Cardiac septum (tissue), 1 donor: ENCODE measurements around the gene PLXNA2. TPM values are rescaled to one million over a fixed set of nuclear protein-coding genes. Genes with fewer than 3 reads are reported as not detected.

ENCODE experiments used
- DNase-seq: peaks from one replicate; pipeline ENCODE4 v3.0.0-alpha.2; 2020; ENCODE audit warnings: low spot score
- intact Hi-C: fragments of 100-400 bp; cut with DNase I; formaldehyde crosslinking; loops from one replicate; pipeline ENCODE4 v1.14.0; 2022
- total RNA-seq: library from RNA; stranded (reverse); fragmentation: NEBNext Ultra II Directional; extraction: Animal tissue kit (Norgen Biotek cat#: 25700); gene quantifications from one replicate; pipeline ENCODE4 v1.2.1, GENCODE V29; 2021
- donor health status: DM: no; HTN: no; CAD: no.

Gene PLXNA2
- total RNA-seq, 1 donor from 2014 or later: 23.8 TPM

DNA sequence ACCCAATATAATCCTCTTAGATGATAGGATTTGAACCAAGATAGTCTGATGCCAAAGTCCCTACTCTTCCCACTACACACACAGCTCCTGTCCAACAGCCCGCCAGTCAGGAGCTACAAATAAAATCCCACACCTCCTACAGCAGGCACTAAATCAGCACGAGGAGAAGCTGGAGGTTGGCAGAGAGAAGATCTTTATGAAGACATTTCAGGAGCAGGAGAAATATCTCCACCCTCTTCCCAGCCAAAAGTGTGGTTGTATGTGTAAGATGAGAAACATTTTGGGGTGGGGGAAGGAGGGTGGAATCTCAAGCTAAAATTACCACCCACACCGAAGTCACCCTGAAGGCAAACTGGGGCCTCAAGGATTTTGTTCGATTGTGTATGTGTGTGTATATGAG lies 54.5 kb downstream of the PLXNA2 start:
- no peak for DNase-seq

DNA sequence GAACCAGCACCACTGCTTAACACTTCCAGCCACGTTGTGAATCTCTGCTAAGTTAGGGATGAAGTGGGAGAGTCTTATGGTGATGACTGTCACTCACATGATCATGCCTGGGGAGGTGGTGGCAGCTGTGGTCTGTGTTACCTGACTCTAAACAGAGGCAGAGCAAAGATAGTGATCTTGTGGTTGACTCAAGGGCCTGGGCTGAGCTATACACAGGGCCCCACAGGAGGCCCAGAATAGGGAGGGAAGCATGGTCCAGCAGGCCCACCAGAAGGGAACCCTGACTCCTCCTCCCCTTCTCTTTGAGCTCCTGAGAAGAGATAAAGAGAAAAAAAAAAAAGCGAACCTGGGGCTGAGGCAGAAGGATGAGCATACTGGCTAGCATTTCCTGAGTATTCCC lies 55.0 kb downstream of the PLXNA2 start:
- intact Hi-C loops: no loop called here
- DNase-seq: no peak

More for the DNA sequence above, 54.5 kb downstream of the PLXNA2 start:
- intact Hi-C loops: no loop called here

DNA sequence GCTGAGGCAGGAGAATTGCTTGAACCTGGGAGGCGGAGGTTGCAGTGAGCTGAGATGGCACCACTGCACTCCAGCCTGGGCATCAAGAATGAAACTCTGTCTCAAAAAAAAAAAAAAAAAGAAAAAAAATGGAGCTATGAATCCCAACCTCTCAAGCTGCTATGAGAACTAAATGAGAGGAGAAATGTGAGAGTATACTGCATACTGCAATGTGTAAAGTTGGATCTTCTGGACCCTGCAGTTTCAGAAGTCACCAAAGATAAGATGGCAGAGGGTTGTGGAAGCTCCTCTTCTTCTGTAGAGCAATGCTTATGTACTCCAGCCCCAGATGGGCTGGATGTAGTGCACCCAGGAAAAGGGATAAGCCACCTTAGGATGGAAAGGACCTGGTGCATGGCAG lies 55.6 kb downstream of the PLXNA2 start:
- intact Hi-C loops: no loop called here
- no peak for DNase-seq

DNA sequence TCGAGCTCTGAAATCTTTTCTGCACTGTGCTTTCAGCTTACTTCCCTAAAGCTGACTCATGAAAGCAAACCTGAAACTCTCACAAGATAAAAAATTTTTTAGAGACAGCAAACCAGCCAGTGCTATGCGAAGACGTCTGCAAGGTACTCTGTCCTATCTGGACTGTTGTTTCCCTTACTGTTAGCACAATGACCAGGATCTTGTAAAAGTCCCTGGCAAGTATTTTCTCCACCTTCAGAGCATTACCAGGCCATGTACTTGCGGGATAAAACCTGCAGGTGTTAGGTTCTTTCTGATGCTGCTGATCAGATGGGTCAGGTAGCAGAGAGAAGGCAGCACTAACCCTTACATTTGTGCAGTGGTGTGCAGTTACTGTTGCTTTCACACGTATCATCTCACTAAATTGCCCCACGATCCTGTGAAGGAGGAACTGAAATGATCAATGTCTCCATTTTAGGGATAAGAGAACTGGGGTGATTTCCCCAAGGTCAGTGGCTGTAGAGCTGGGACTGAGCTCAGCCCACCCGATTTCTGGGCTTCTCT lies 56.6 kb downstream of the PLXNA2 start:
- intact Hi-C loops: no loop called here

DNA sequence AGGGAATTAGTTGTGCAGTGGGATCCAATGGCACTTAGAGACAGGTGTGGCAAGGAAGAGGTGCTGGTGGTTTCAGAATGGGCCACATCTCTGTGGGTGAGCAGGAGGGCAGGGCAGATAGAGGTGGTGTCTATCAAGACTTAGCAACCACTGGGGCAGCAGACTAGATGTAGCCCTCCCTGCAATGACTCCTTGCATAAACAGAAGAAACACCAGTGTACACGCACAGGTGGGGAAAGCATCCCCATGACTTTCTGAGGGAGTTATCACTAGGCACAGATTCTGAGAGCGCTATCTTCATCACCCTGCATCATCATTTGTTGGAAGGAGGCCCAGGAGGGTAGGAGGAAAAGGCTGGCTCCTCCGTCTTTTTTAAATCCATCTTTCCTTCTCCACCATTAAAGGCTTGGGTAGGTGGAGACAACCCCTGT lies 58.4 kb downstream of the PLXNA2 start:
- DNase-seq: no peak
- intact Hi-C loops: no loop called here

More for the DNA sequence above, 56.6 kb downstream of the PLXNA2 start:
- DNase-seq: no peak

DNA sequence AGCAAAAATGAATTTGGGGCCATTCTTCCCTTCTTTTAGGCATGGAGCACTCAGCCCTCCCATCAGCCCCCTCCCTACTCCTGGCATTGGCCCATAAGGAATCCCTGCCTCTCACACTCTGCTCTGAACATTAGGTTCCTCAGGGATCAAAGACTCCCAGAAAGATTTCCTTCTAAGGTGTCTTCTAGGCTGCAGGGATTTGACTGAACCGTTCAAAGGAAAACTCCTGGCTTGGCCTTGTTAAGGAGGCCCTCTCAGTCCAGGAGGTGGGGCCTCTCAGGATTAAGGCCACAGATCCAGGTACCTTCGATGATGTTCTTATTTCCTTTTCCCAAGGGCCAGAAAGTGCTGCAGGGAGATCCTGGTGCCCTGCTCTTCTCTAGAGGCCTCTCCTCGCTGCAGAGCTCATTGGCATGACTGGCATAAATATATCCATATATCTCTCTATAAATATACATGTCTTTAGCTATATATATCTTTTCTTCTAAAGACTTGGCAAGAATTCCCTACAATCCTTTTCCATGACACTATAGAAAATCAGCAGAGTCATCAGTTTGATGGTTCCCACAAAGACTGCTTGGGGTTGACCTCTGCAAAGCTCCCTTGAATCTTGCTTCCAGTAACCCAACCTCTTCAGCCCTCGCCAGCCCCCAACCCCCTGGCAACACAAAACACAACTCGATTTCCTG lies 59.1 kb downstream of the PLXNA2 start:
- intact Hi-C loops: no loop called here
- DNase-seq: no peak

DNA sequence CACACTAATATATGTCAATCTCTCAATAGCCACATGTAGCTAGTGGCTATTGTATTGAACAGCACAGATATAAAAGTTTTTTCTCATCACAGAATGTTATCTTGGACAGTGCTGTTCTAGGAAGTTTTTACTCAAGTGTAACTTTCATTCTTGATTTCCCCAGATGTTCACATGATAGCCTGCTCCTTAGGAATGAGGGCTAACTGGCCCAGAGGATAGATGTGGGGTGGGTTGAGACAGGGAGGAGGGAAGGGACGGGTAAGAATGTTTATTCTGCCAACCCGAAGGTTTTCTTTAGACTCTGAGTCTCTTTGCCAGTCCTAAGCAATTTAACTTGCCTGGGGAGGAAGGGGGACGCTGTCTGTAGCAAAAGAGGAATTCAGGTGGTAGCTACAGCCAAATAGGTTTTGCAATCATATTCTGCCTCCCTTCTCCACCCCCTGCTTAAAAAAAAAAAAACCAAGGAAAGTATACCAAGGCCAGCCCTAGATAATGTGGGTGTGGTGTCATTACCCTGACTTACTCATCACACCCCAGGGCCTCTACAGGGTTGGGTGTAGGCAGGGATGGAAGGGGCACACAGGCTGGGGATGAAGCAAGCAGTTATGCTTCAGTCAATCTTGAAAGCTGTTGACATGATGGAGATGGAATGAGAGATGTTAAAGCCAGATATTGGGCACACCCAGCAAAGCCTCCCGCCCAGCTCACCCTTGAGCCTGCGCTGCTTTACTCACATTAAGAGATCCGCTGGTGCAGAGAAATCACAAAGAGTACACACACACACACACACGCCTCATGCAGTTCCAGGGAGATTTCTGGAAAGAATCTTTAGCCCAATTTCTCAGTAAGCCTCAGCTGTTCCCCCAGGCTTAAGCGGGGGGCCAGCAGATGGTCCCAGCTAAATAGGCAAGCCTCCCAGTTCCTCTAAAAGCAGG lies 59.9 kb downstream of the PLXNA2 start:
- no peak for DNase-seq
- intact Hi-C loops: no loop called here

DNA sequence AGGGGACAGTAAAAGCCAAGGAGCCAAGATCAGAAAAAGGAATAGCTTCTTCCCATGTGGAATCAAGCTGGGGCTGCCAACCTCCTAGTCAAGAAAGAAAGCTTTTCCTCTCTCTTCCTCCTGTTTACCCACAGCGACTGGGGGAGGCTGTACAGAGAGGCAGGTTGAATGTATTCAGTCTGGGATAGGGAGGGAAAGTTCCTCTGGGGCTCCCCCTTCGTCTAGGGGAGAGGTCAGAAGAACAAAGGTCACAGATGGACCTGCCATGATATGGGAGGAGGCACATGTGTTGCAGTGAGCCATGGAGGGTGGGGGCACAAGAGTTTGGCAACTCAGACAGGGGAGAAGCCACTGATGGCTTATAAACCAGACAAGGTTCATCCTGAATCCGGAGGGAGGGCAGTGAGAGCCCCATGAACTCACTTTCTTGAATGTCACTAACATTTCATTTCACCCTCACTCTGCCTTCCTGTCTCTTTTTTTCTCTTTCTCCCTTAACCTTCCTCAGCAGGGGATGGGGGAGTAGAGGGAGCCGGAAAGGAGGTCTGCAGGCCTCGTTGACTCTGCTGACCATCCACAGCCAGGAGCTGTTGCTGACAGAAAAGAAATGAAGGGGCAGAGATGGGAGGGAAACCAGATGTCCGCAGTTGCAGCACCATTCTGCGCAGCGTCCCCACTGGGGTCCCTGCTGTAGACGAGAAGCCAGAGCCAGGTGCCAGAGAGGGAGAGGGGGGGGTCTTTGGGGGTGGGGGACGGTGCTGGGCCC lies 61.1 kb downstream of the PLXNA2 start:
- intact Hi-C loops: no loop called here
- no peak for DNase-seq

DNA sequence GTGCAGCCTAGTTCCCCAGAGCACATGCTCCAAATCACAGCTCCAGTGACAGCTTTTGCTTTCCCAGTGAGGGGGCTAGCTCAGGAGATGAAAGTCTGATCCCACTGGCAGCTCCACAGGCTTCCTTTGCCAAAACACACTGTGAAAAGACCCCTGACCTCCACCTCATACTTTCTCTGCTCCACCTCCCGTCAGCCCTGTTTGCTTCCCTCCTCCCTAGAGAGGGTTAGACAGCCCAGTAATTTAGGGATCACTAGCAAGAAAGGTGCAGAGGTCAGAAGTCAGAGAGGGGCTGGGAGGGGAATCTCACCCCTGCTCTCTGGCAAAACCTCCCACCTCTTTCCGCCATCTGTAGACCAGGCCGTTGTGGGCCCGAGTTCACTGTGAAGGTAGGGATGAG lies 62.8 kb downstream of the PLXNA2 start:
- intact Hi-C loops: no loop called here
- DNase-seq: no peak

DNA sequence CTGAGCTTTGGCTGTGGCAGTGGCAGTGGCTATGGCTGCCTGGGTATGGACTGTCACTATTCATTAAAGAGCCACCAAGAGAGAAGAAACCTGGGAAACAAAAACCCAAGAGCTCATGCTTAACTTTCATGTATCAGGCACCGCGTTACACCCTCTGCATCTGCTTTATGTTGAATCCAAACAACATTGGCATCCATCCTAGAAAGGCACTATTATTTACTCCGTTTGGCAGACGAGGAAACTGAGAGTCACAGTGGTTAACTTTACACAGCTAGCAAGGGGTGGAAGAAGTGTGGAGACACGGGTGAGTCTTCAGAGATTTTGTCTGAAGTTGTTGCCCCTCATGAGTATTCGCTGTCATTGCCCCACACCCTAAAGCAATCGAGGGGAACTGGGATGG lies 63.8 kb downstream of the PLXNA2 start:
- DNase-seq: no peak
- intact Hi-C loops: no loop called here

DNA sequence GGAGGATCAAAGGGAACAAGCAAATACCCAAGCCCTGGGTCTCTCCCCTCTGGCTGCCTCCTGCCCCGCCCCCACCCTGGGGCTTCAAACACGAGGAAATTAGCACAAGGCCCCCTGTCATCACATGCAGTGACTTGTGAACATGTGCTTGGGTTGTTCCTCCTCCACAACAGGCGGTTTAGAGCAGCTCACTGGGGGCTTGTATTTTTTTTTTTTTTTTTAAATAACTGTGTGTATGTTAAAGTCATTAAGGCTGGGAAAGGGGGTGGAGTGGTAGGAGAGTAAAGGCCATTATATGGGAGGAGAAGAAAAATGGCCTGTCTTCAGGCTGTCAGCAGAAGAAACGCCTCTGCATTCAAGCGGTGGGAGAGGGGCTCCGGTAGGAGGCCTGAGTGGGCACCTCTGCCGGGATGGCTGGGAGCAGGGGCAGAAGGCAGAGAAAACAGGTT lies 64.2 kb downstream of the PLXNA2 start:
- intact Hi-C loops: loop anchor here (5.0 kb wide), 1 partner anchor 48 kb away; no protein-coding TSS in a partner anchor
- DNase-seq: no peak

DNA sequence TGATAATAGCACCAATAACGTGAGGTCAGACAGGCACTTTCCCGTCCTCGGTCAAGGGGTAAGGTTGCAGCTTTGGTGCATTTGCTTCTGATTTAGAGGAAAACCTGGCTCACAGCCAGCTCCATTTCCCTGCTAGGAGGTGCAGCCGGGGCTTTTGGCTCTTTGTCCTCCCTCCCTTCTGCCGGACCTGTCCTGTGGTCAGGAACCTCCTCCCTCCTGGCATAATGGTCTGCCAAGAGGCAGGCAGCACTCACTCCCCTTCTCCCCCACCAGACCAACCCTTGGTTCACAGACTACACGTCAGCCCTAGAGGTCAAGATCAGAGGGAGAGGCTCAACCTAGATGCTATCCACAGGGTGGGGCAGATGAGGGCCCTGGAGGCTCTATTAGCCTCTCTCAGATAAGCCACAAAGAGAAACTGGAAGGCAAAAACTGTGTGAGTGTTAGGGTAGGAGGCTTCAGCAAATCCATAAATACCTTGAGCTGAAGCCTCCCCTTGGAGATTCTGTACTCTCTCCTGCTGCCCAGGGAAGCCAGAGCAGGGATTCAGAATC lies 64.8 kb downstream of the PLXNA2 start:
- no peak for DNase-seq
- intact Hi-C loops: loop anchor here (5.0 kb wide), 1 partner anchor 47 kb away; no protein-coding TSS in a partner anchor

DNA sequence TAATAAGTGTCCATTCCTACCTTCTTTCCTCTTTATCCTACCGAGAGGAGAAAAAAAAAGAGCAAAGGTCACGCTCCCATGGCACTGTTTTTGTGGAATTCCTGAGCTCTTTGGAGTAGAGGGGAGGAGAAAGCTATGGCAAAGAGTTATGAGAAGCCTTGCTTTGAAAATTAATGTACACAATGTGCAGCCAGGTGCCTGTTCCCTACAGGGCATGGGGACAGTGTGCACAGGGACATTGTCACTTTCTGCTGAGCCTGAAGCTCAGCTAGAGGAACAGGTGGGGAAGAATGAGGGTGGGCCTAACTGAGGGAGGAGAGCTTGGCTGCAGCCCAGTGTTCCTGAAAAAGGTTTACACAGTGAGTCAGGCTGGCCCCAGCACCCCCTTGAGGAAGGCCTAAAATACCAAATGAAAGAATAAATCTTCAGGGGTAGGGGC lies 66.1 kb downstream of the PLXNA2 start:
- intact Hi-C loops: loop anchor here (5.0 kb wide), 1 partner anchor 46 kb away; no protein-coding TSS in a partner anchor

DNA sequence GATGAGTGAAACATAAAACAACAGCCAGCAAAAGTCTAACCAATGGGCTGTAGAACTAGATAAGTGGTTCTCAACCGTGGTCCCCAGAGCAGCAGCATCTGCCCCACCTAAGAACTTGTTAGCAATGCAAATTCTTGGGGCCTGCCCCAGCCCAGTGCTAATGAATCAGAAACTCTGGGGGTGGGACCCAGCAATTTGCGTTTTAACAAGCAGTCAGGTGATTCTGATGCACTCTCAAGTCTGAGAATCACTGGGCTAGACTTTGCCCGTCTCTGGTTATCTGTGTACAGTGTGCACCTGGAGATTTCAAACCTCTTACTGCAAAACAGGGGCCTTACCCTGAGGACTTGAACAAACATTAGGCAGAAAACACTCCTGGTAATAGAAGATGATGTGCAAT lies 66.5 kb downstream of the PLXNA2 start:
- intact Hi-C loops: loop anchor here (5.0 kb wide), 1 partner anchor 45 kb away; no protein-coding TSS in a partner anchor
- DNase-seq: no peak

More for the DNA sequence above, 66.1 kb downstream of the PLXNA2 start:
- no peak for DNase-seq

DNA sequence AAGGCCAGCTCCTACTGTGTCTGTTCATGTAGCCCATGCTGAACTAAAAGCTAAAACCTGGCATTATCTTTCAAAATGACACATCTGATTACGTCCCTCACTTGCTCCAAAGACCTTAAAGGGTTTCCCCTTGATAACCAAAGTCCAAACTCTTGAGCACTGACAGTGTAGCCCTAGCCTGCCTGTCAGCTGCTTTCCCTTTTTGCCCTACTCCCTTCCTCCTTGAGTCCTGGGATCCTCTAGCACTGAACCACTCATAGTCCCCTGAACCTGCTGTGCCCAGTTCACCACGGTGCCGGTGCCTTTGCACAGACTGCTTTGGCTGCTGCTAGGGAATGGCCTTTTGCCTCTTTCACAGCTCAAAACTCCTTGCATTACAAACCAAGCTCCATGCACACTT lies 67.5 kb downstream of the PLXNA2 start:
- intact Hi-C loops: loop anchor here (5.0 kb wide), 1 partner anchor 44 kb away; no protein-coding TSS in a partner anchor
- DNase-seq: no peak

DNA sequence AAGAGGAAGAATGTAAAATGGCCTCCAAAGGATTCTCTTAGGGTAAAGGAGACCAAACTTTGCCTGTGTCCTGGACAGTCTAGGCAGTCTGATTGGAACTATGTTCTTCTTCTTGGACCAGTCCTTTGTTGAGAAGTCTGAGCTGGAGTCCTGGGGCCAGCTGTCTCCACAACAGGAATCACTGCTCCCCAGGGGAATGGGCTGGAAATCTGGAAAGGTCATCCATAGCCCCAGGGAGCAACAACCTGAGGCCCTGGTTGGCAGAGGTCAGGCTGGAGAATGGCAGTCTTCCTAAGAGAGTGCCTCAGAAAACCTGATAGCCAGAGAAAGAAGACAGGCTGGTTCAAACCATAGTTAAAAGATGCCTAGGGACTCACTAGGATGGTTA lies 68.7 kb downstream of the PLXNA2 start:
- DNase-seq: no peak
- intact Hi-C loops: loop anchor here (5.0 kb wide), 1 partner anchor 43 kb away; no protein-coding TSS in a partner anchor

DNA sequence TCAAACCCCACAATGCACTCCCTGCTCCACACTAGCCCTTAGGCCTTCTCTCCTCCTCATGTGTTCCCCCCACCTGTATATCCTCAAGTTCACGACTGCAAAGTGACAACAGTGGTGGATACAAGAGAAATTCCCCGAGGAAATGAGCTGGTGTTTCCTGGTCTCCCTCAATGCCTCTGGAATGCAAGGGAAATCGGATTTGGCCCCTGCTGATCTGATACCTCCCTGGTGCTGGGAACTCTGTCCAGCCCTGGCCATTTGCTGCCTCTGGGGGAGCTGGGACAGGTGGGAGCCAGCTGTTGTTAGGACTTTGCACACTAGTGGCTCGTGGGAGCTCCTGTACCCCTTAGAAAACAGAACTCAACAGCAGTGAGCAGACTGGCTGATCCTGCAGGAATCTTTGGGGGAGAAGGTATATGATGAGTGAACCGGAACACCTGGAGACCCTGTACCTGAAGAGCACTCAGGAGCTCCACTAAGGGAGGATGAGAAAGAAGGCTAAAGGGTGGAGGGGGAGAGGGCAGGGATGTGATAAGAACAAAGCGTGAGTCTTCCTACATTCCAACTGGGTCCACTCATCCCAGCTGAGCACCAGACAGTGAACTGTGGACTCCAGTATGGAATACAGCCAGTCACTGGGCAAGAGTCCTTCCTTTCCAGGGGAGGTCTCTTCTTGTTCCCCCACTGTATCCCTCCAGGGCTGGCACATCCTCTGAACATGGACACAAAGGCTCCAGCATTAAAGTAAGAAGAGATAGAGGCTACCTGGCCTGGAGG lies 69.3 kb downstream of the PLXNA2 start:
- intact Hi-C loops: loop anchor here (5.0 kb wide), 2 partner anchors 37 to 43 kb away; no protein-coding TSS in a partner anchor

DNA sequence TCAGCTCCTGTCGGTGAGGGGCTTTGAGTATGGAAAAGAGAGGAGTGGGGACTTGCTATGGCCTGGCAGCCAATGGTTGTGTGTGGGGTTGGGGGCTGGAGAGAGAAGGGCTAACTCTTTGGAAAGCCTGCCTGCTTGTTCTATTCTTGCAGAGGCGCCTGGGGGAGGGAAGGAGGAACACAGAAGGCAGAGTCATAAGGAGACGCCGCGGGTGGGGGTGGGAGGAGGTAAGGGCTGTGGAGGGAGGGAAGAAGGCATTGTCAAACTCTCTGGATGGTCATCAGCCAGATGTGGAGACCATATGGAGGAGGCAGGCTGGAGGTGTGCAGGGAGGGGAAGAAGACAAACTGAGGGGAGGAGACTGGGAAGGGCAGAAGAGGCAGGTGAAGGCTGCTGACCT lies 70.0 kb downstream of the PLXNA2 start:
- no peak for DNase-seq
- intact Hi-C loops: loop anchor here (5.0 kb wide), 1 partner anchor 38 kb away; no protein-coding TSS in a partner anchor

More for the DNA sequence above, 69.3 kb downstream of the PLXNA2 start:
- no peak for DNase-seq
